Measurements from ENCODE around the gene TGOLN2. TPM values are rescaled to one million over a fixed set of nuclear protein-coding genes. Genes with fewer than 3 reads are reported as not detected.

TGOLN2 gene
- total and polyA plus RNA-seq, 9 donors: 38.3 to 72.9 (median 63.8) TPM

GRCh38 chr2:85309699-85310321, 18.0 kb downstream of the TGOLN2 start:
- WGBS (ENCODE audit: insufficient coverage): 56% methylated on average over 14 of the region's 19 CpGs
- DNase-seq: no peak
- no peaks in the 10 kb centered on the region for H3K27me3 ChIP-seq (ENCODE audit: control insufficient read depth, insufficient read depth, low read length)
- H3K4me3 ChIP-seq (ENCODE audit: low read length): no peak overlapping the region
- H3K9me3 ChIP-seq (replicated peaks; ENCODE audit: control insufficient read depth, low read depth, low read length): no peaks in the 10 kb centered on the region
- H3K27ac ChIP-seq (ENCODE audit: low read length): peak overlapping the region; percentile 49
- peaks cover 21% of the 10 kb centered on the region for H3K4me1 ChIP-seq (ENCODE audit: control insufficient read depth, insufficient read depth, low read length)
- H3K36me3 ChIP-seq (ENCODE audit: control insufficient read depth, insufficient read depth, low read length): peaks cover 46% of the 10 kb centered on the region

DNA sequence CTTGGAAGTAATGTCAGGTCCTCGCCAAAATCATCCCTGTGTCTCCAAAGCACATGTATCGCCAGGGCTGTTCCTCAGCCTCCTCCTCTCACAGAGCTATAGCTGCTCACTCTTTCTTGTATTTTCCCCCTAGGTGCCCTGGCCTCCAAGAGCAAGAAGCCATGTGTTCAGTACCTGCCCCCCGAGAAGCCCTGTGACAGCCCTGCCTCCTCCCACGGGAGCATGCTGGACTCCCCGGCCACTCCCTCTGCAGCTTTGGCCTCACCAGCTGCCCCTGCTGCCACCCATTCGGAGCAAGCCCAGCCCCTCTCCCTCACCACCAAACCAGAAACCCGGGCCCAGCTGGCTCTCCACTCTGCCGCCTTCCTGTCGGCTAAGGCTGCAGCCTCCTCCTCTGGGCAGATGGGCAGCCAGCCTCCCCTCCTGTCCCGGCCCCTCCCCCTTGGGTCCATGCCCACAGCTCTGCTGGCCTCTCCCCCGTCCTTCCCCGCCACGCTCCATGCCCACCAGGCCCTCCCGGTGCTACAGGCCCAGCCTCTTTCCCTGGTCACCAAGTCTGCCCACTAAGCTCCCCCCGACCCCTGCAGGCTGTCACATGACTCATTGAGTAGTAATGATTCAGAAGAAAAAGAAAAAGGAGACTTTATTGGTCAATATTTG, 18.8 kb downstream of the TGOLN2 start:
- H3K4me3 ChIP-seq (ENCODE audit: low read length): no peak overlapping the region
- peaks cover 21% of the 10 kb centered on the region for H3K4me1 ChIP-seq (ENCODE audit: control insufficient read depth, insufficient read depth, low read length)
- H3K27me3 ChIP-seq (ENCODE audit: control insufficient read depth, insufficient read depth, low read length): no peaks in the 10 kb centered on the region
- peak overlapping the region; percentile 55 for H3K27ac ChIP-seq (ENCODE audit: low read length)
- peaks cover 46% of the 10 kb centered on the region for H3K36me3 ChIP-seq (ENCODE audit: control insufficient read depth, insufficient read depth, low read length)
- 24% methylated on average over 13 of the region's 15 CpGs for WGBS (ENCODE audit: insufficient coverage)
- DNase-seq: peak; percentile 79
- H3K9me3 ChIP-seq (replicated peaks; ENCODE audit: control insufficient read depth, low read depth, low read length): no peaks in the 10 kb centered on the region

DNA sequence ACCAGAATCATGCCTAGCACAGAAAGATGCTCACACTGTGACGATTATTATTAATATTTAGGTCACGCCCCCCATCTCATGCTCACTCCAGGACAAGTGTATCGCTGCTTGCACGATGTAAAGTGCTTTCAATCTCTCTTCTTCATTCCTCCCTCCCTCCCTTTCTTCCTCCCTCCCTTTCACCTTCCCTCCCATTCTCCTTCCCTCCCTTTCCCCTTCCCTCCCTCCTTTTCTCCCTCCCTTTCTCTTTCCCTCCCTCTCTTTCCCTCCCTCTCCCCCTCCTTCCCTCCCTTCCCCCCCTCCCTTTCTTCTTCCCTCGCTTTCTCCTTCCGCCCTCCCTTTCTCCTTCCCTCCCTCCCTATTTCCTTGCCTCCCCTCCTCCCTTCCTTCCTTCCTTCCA, 19.6 kb downstream of the TGOLN2 start:
- peaks cover 54% of the 10 kb centered on the region for H3K36me3 ChIP-seq (ENCODE audit: control insufficient read depth, insufficient read depth, low read length)
- 65% methylated on average over 5 of the region's 6 CpGs for WGBS (ENCODE audit: insufficient coverage)

GRCh38 chr2:85307527-85307897, 20.3 kb downstream of the TGOLN2 start:
- H3K36me3 ChIP-seq (ENCODE audit: control insufficient read depth, insufficient read depth, low read length): peaks cover 60% of the 10 kb centered on the region
- peaks cover 21% of the 10 kb centered on the region for H3K4me1 ChIP-seq (ENCODE audit: control insufficient read depth, insufficient read depth, low read length)
- H3K4me3 ChIP-seq (ENCODE audit: low read length): no peak overlapping the region
- H3K27me3 ChIP-seq (ENCODE audit: control insufficient read depth, insufficient read depth, low read length): no peaks in the 10 kb centered on the region
- DNase-seq: no peak
- H3K9me3 ChIP-seq (replicated peaks; ENCODE audit: control insufficient read depth, low read depth, low read length): no peaks in the 10 kb centered on the region
- peak overlapping the region; percentile 15 for H3K27ac ChIP-seq (ENCODE audit: low read length)
- no CpG with 5 or more reads among the region's 9 CpGs for WGBS (ENCODE audit: insufficient coverage)

More for the DNA sequence above, 19.6 kb downstream of the TGOLN2 start:
- DNase-seq: no peak
- no peak overlapping the region for H3K4me3 ChIP-seq (ENCODE audit: low read length)
- no peak overlapping the region for H3K27ac ChIP-seq (ENCODE audit: low read length)
- no peaks in the 10 kb centered on the region for H3K27me3 ChIP-seq (ENCODE audit: control insufficient read depth, insufficient read depth, low read length)
- peaks cover 21% of the 10 kb centered on the region for H3K4me1 ChIP-seq (ENCODE audit: control insufficient read depth, insufficient read depth, low read length)
- H3K9me3 ChIP-seq (replicated peaks; ENCODE audit: control insufficient read depth, low read depth, low read length): no peaks in the 10 kb centered on the region

DNA sequence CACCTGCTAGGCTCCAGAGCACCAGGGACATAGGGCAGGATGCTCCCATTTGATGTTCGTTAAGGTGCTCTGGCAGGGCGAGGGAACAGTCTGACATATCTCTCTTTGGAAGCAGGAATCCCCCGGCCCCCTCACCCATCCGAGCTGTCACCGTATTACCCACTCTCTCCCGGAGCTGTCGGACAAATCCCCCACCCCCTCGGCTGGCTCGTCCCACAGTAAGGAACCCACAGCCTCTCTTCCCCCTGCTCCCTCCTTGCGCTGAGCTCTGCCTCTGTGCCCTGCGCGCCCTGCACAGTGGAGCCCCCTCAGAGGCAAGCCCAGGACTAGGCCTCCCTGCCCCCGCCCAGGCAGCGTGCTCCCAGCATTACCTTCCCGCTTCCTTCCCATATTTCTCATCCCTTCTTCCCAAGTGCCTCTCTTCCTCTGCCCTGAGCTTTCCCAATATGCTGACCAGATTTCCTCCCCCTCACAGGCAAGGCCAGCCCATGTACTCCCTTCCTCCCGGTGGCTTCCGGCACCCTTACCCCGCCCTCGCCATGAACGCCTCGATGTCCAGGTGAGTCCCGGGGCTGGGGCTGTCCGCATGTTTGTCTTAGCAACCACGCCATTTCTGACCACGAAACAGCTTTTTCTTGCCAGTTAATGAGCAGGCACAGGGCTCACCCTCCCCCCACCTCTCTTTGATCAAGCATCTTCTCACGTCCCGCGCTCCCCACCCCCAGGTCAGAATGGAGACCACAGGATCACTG, 23.8 kb downstream of the TGOLN2 start:
- no peak overlapping the region for H3K4me3 ChIP-seq (ENCODE audit: low read length)
- no peaks in the 10 kb centered on the region for H3K27me3 ChIP-seq (ENCODE audit: control insufficient read depth, insufficient read depth, low read length)
- peaks cover 61% of the 10 kb centered on the region for H3K36me3 ChIP-seq (ENCODE audit: control insufficient read depth, insufficient read depth, low read length)
- no peaks in the 10 kb centered on the region for H3K9me3 ChIP-seq (replicated peaks; ENCODE audit: control insufficient read depth, low read depth, low read length)
- WGBS (ENCODE audit: insufficient coverage): 85% methylated on average over 28 of the region's 28 CpGs
- H3K27ac ChIP-seq (ENCODE audit: low read length): no peak overlapping the region
- DNase-seq: no peak
- peaks cover 9% of the 10 kb centered on the region for H3K4me1 ChIP-seq (ENCODE audit: control insufficient read depth, insufficient read depth, low read length)

DNA sequence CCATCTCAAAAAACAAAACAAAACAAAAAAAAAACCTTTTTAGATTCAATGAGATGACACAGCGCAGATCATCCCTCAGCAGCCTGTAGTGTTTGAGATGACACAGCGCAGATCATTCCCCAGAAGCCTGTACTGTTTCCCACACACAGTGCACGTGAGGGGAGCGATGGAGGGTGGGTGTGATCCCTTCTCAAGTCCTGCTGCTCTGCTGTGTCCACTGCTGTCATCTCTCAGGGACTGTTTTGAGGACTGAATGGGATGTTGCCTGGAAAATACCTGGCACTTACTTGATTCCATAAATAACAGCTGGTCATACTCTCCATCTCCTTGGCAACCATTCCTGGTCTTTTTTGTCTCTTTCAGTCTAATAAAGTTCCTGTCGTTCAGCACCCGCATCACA, 25.7 kb downstream of the TGOLN2 start:
- Histone ChIP-seq H3K4me3 (ENCODE audit: low read length) (no peak overlapping the region), H3K27me3 (ENCODE audit: control insufficient read depth, insufficient read depth, low read length) (no peaks in the 10 kb centered on the region), H3K4me1 (ENCODE audit: control insufficient read depth, insufficient read depth, low read length) (peaks cover 5% of the 10 kb centered on the region), H3K27ac (ENCODE audit: low read length) (no peak overlapping the region), H3K9me3 (replicated peaks; ENCODE audit: control insufficient read depth, low read depth, low read length) (no peaks in the 10 kb centered on the region), H3K36me3 (ENCODE audit: control insufficient read depth, insufficient read depth, low read length) (peaks cover 50% of the 10 kb centered on the region)
- peak; percentile 55 for DNase-seq
- 38% methylated on average over 2 of the region's 6 CpGs for WGBS (ENCODE audit: insufficient coverage)

DNA sequence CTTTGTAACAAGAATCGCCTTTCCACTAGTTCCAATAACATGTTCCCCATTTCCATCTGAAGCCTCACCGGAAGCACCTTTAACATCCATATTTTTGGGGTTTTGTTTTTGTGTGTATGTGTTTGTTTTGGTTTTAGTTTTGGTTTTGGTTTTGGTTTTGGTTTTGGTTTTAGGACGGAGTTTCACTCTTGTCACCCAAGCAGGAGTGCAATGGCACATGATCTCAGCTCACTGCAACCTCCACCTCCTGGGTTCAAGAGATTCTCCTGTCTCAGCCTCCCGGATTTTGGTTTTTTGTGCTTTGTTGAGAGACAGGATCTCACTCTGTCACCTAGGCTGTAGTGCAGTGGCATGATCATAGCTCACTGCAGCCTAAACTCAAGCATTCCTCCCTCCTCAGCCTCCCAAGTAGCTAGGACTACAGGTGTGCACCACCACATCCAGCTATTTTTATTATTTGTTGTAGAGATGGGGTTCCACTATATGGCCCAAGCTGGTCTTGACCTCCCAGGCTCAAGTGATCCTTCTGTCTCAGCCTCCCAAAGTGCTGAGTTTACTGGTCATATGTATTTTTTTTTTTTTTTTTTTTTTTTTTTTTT, 36.3 kb downstream of the TGOLN2 start:
- Histone ChIP-seq H3K4me3 (ENCODE audit: low read length) (no peak overlapping the region), H3K27me3 (ENCODE audit: control insufficient read depth, insufficient read depth, low read length) (no peaks in the 10 kb centered on the region), H3K9me3 (replicated peaks; ENCODE audit: control insufficient read depth, low read depth, low read length) (no peaks in the 10 kb centered on the region), H3K27ac (ENCODE audit: low read length) (no peak overlapping the region), H3K36me3 (ENCODE audit: control insufficient read depth, insufficient read depth, low read length) (peaks cover 27% of the 10 kb centered on the region), H3K4me1 (ENCODE audit: control insufficient read depth, insufficient read depth, low read length) (peaks cover 4% of the 10 kb centered on the region)
- WGBS (ENCODE audit: insufficient coverage): no CpG with 5 or more reads among the region's 4 CpGs
- no peak for DNase-seq

DNA sequence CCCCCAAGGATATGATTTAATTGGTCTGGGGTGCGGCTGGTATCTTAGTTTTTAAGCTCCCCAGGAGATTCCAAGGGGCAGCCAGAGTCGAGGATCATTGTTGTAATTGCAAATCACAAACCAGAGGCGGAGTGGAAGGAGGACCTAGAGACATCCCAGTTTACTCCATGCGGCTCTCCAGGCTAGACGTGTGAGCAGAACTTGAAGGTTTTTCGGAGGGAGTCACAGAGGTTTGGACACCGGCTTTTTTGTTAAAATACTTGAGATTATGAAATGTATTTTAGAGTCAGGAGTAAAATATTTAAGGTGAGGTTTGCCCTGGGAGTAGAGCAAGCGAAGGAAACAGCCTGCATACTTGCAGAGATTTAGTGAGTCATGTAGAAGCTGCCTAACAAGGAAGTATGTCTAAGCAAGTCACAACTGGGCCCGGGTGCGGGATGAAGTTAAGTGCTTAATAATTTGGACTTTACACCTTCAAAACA, 39.5 kb downstream of the TGOLN2 start:
- WGBS (ENCODE audit: insufficient coverage): 60% methylated on average over 8 of the region's 10 CpGs
- DNase-seq: no peak

GRCh38 chr2:85287721-85288120, 40.1 kb downstream of the TGOLN2 start:
- WGBS (ENCODE audit: insufficient coverage): no CpG with 5 or more reads among the region's 7 CpGs
- H3K27me3 ChIP-seq (ENCODE audit: control insufficient read depth, insufficient read depth, low read length): no peaks in the 10 kb centered on the region
- no peak overlapping the region for H3K27ac ChIP-seq (ENCODE audit: low read length)
- H3K9me3 ChIP-seq (replicated peaks; ENCODE audit: control insufficient read depth, low read depth, low read length): no peaks in the 10 kb centered on the region
- H3K36me3 ChIP-seq (ENCODE audit: control insufficient read depth, insufficient read depth, low read length): peaks cover 33% of the 10 kb centered on the region
- H3K4me3 ChIP-seq (ENCODE audit: low read length): no peak overlapping the region
- no peak for DNase-seq
- peaks cover 6% of the 10 kb centered on the region for H3K4me1 ChIP-seq (ENCODE audit: control insufficient read depth, insufficient read depth, low read length)

More for the DNA sequence above, 39.5 kb downstream of the TGOLN2 start:
- Histone ChIP-seq H3K27ac (ENCODE audit: low read length) (no peak overlapping the region), H3K27me3 (ENCODE audit: control insufficient read depth, insufficient read depth, low read length) (no peaks in the 10 kb centered on the region), H3K9me3 (replicated peaks; ENCODE audit: control insufficient read depth, low read depth, low read length) (no peaks in the 10 kb centered on the region), H3K36me3 (ENCODE audit: control insufficient read depth, insufficient read depth, low read length) (peaks cover 34% of the 10 kb centered on the region), H3K4me3 (ENCODE audit: low read length) (no peak overlapping the region), H3K4me1 (ENCODE audit: control insufficient read depth, insufficient read depth, low read length) (peaks cover 6% of the 10 kb centered on the region)

DNA sequence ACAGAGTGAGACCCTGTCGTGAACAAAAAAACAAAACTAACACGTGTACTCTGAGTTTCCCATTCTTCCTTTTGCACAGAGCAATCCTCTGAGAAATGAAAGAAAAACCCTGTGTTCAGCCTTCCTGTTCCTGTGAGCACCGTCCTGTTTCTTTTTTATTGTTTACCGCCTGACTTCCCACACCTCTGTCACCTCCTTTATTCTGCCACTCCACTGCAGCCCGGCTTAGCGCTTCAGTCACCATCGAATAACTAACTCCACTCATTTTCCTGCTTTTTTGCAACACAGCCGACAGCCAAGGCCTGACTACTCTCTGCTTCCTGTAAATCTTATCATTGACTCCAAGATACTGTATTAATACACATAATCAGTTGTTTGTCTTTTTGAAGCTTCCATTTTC, 40.9 kb downstream of the TGOLN2 start:
- peaks cover 12% of the 10 kb centered on the region for H3K4me1 ChIP-seq (ENCODE audit: control insufficient read depth, insufficient read depth, low read length)
- H3K27me3 ChIP-seq (ENCODE audit: control insufficient read depth, insufficient read depth, low read length): no peaks in the 10 kb centered on the region
- peaks cover 31% of the 10 kb centered on the region for H3K36me3 ChIP-seq (ENCODE audit: control insufficient read depth, insufficient read depth, low read length)
- DNase-seq: no peak
- no peaks in the 10 kb centered on the region for H3K9me3 ChIP-seq (replicated peaks; ENCODE audit: control insufficient read depth, low read depth, low read length)
- 53% methylated on average over 7 of the region's 8 CpGs for WGBS (ENCODE audit: insufficient coverage)
- H3K4me3 ChIP-seq (ENCODE audit: low read length): no peak overlapping the region
- H3K27ac ChIP-seq (ENCODE audit: low read length): no peak overlapping the region

Data from muscle of leg (tissue), 11 donors.